GM11168 (cell line): ENCODE results near the gene RHEX.

Experiments used
- in situ Hi-C: fragments of 300-500 bp; cut with MboI; formaldehyde crosslinking; loops from one replicate; pipeline ENCODE4 v1.12.0; 2022; ENCODE audit warnings: low sequenced_read_pairs; ENCODE audit not compliant: unreplicated experiment

RHEX gene

GRCh38 chr1:206142770-206143169, 89.8 kb downstream of the RHEX start:
- in situ Hi-C loops: no loop called here

- in situ Hi-C loops: no loop called here
These were observed 90.7 kb downstream of the RHEX start for GRCh38 chr1:206143537-206144172.

- in situ Hi-C loops: no loop called here
These were observed 91.6 kb downstream of the RHEX start for GRCh38 chr1:206144605-206145004.

- in situ Hi-C loops: no loop called here
These were observed 92.9 kb downstream of the RHEX start for GRCh38 chr1:206145771-206146290.
